ENCODE measurements around the gene CLIC5. TPM values are rescaled to one million over a fixed set of nuclear protein-coding genes. Genes with fewer than 3 reads are reported as not detected.

The CLIC5 gene
- total RNA-seq, 2 donors from 2014 or later = 1.6 to 3.3 TPM

DNA sequence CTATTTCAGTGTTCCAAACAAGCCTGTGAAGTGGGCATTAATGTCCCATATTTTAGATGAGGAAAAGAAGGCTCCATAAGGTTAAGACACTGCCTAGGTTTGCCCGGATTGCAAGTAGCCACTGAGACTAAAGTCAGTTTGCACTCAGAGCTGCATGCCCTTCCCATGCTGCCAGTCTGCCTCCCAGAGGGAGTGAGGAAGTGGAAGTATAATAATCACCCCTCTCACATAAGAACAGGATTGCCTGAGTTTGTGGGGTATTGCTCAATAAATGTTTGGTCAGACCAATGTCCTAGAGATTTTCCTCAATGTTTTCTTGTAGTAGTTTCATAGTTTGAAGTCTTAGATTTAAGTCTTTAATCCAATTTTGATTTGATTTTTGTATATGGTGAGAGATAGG, 43.9 kb upstream of the CLIC5 start:
- H3K27ac ChIP-seq = no peak overlapping the region
- intact Hi-C loops (cut with DNase I) = no loop called here
- WGBS, 2 donors = 75 to 80% methylated on average over 1 of the region's 1 CpG
- H3K36me3 ChIP-seq (replicated peaks in 1 of 2; ENCODE audit: insufficient read depth in 1 of 2, low read depth in 2 of 2) = no peaks in the 10 kb centered on the region
- ATAC-seq (no peak), DNase-seq (no peak)
- H3K4me1 ChIP-seq = peaks cover 22% of the 10 kb centered on the region
- no peaks in the 10 kb centered on the region for H3K27me3 ChIP-seq
- H3K9me3 ChIP-seq = no peaks in the 10 kb centered on the region
- TF ChIP-seq, protein P1, sequence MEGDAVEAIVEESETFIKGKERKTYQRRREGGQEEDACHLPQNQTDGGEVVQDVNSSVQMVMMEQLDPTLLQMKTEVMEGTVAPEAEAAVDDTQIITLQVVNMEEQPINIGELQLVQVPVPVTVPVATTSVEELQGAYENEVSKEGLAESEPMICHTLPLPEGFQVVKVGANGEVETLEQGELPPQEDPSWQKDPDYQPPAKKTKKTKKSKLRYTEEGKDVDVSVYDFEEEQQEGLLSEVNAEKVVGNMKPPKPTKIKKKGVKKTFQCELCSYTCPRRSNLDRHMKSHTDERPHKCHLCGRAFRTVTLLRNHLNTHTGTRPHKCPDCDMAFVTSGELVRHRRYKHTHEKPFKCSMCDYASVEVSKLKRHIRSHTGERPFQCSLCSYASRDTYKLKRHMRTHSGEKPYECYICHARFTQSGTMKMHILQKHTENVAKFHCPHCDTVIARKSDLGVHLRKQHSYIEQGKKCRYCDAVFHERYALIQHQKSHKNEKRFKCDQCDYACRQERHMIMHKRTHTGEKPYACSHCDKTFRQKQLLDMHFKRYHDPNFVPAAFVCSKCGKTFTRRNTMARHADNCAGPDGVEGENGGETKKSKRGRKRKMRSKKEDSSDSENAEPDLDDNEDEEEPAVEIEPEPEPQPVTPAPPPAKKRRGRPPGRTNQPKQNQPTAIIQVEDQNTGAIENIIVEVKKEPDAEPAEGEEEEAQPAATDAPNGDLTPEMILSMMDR (IDR thresholded peaks at IDR 0.05) = no peak
- TF ChIP-seq POLR2A (IDR thresholded peaks at IDR 0.05) = no peak
- no peak overlapping the region for H3K4me3 ChIP-seq

DNA sequence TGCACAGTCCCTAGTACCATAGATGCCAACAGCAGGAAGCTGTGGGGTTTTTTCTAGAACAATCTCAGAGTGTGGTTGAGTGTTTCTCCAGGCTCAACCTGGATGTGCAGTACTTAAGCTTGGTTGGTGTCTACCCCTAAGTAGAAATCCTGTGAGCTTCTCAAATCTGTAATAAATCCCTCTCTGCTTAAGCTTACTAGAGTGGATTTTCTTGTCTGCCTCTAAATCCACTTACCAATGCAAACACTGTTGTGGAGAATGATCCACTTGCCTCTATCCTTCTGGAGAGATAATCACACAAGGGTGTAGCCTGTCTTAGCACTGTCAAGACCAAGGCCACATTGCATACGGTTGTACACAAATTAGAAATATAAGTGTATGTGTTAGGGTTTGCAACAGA, 43.3 kb upstream of the CLIC5 start:
- H3K4me1 ChIP-seq = peaks cover 22% of the 10 kb centered on the region
- WGBS, 2 donors = 85 to 88% methylated on average over 1 of the region's 1 CpG
- no peaks in the 10 kb centered on the region for H3K36me3 ChIP-seq (replicated peaks in 1 of 2; ENCODE audit: insufficient read depth in 1 of 2, low read depth in 2 of 2)
- DNase-seq (no peak), ATAC-seq (no peak)
- H3K27ac ChIP-seq = no peak overlapping the region
- intact Hi-C loops (cut with DNase I) = no loop called here
- TF ChIP-seq POLR2A (IDR thresholded peaks at IDR 0.05) = no peak
- TF ChIP-seq, protein P1 (IDR thresholded peaks at IDR 0.05) = no peak
- no peaks in the 10 kb centered on the region for H3K9me3 ChIP-seq
- H3K4me3 ChIP-seq = no peak overlapping the region
- no peaks in the 10 kb centered on the region for H3K27me3 ChIP-seq

DNA sequence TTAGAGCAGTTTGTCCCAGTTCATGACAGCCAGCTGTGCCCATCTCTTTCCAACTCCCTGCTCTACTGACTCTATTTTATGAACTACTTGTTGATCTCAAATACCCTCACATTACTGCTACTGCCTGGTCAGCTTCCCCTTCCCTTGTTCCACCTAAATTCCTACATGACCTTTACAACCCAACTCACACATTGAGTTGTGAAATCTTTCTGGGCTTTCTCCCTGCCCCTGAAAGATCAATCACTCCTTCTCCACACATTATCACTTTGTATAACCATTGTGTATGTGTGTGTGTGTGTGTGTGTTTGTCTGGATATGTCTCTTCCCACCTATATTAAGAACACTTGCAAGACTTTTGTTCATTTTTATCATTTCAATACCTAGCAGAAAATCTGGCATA, 42.1 kb upstream of the CLIC5 start:
- Histone ChIP-seq H3K9me3 (no peaks in the 10 kb centered on the region), H3K27me3 (no peaks in the 10 kb centered on the region), H3K36me3 (replicated peaks in 1 of 2; ENCODE audit: insufficient read depth in 1 of 2, low read depth in 2 of 2) (no peaks in the 10 kb centered on the region), H3K4me1 (peaks cover 18% of the 10 kb centered on the region), H3K27ac (no peak overlapping the region), H3K4me3 (no peak overlapping the region)
- intact Hi-C loops (cut with DNase I) = no loop called here
- no peak for ATAC-seq
- no peak for DNase-seq
- TF ChIP-seq, protein P1 (IDR thresholded peaks at IDR 0.05) = no peak
- no peak for TF ChIP-seq POLR2A (IDR thresholded peaks at IDR 0.05)

DNA sequence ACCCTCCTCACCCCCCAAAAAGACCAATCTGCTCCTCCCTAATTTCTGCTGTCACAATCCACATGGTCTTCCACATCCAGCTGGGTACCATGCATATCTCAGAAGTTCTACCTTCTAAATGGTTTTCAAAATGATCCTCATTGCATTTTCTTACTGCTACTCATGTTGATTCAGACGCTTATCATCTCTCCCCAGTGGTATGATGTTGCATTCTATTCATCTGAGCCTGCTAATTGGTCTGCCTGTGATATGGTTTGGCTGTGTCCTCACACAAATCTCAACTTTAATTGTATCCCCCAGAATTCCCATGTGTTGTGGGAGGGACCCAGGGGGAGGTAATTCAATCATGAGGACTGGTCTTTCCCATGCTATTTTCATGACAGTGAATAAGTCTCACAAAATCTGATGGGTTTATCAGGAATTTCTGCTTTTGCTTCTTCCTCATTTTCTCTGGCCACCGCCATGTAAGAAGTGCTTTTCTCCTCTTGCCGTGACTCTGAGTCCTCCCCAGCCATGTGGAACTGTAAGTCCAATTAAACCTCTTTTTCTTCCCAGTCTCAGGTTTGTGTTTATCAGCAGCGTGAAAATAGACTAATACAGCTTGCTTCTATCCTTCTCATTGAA, 41.4 kb upstream of the CLIC5 start:
- TF ChIP-seq POLR2A (IDR thresholded peaks at IDR 0.05) = no peak
- TF ChIP-seq, protein P1 (IDR thresholded peaks at IDR 0.05) = no peak
- no peaks in the 10 kb centered on the region for H3K36me3 ChIP-seq (replicated peaks in 1 of 2; ENCODE audit: insufficient read depth in 1 of 2, low read depth in 2 of 2)
- DNase-seq = no peak
- intact Hi-C loops (cut with DNase I) = no loop called here
- 84 to 94% methylated on average over 4 of the region's 4 CpGs for WGBS, 2 donors
- no peaks in the 10 kb centered on the region for H3K9me3 ChIP-seq
- peaks cover 10% of the 10 kb centered on the region for H3K4me1 ChIP-seq
- ATAC-seq = no peak
- no peak overlapping the region for H3K27ac ChIP-seq
- H3K4me3 ChIP-seq = no peak overlapping the region
- H3K27me3 ChIP-seq = no peaks in the 10 kb centered on the region

DNA sequence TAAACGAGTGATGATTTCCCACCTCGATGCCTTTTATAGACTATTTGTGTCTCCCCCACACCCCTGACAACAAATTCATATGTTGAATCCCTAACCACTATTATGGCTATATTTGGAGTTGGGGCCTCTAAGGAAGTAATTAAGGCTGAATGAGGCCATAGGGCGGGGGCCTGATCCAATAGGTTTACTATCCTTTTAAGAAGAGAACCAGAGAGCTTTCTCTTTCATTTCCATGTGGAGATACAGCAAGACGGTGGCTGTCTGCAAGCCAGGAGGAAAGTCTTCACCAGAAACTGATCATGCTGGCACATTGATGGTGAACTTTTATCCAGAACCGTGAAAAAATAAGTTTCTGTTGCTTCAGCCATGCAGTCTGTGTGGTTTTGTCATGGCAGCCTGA, 38.9 kb upstream of the CLIC5 start:
- Histone ChIP-seq H3K27me3 (no peaks in the 10 kb centered on the region), H3K36me3 (replicated peaks in 1 of 2; ENCODE audit: insufficient read depth in 1 of 2, low read depth in 2 of 2) (no peaks in the 10 kb centered on the region), H3K4me3 (no peak overlapping the region), H3K4me1 (no peaks in the 10 kb centered on the region), H3K27ac (no peak overlapping the region), H3K9me3 (no peaks in the 10 kb centered on the region)
- ATAC-seq (no peak), DNase-seq (no peak)
- TF ChIP-seq, protein P1 (IDR thresholded peaks at IDR 0.05) = no peak
- no peak for TF ChIP-seq POLR2A (IDR thresholded peaks at IDR 0.05)
- WGBS, 2 donors = 83% methylated on average over 5 of the region's 5 CpGs
- intact Hi-C loops (cut with DNase I) = no loop called here
